ENCODE data around the gene NAA15.
"Not testable (repeated sequence)": the region's sequence is repeated elsewhere in the genome, so short reads cannot be mapped to it uniquely, and the experiment has no call there.

The NAA15 gene

GRCh38 chr4:139317635-139318034, 16.3 kb downstream of the NAA15 start:
- H3K27me3 ChIP-seq (ENCODE audit: control insufficient read depth, low read length) = no peaks in the 10 kb centered on the region
- H3K9me3 ChIP-seq (ENCODE audit: control insufficient read depth, insufficient read depth, low read length) = peaks cover 4% of the 10 kb centered on the region; the same call in 1 of the 2 replicates
- peaks cover 47% of the 10 kb centered on the region for H3K36me3 ChIP-seq (ENCODE audit: control insufficient read depth, low read length)
- H3K4me2 ChIP-seq (ENCODE audit: low read length) = no peak overlapping the region
- H4K20me1 ChIP-seq (ENCODE audit: control insufficient read depth, insufficient read depth, low read depth, low read length) = peaks cover 15% of the 10 kb centered on the region; the same call in 1 of the 2 replicates
- peaks cover 100% of the 10 kb centered on the region for H3K79me2 ChIP-seq (ENCODE audit: control insufficient read depth, low read length)
- peaks cover 9% of the 10 kb centered on the region for H3F3A ChIP-seq (ENCODE audit: control insufficient read depth, insufficient read depth)
- H3K9me2 ChIP-seq (replicated peaks; ENCODE audit: control insufficient read depth, low read length) = no peaks in the 10 kb centered on the region
- H3K4me3 ChIP-seq (ENCODE audit: low read length) = no peak overlapping the region
- peaks cover 47% of the 10 kb centered on the region for H3K4me1 ChIP-seq (ENCODE audit: control insufficient read depth, low read length)
- TF ChIP-seq CTCF (IDR thresholded peaks at IDR 0.05; ENCODE audit: low read depth, low read length, poor library complexity, severe bottlenecking) (no peak), EZH2phosphoT487 (IDR thresholded peaks at IDR 0.05; ENCODE audit: borderline replicate concordance, low read length) (no peak)
- H3K27ac ChIP-seq (ENCODE audit: low read depth, low read length) = no peak overlapping the region

GRCh38 chr4:139319571-139319970, 18.3 kb downstream of the NAA15 start:
- H3K4me1 ChIP-seq (ENCODE audit: control insufficient read depth, low read length) = peaks cover 38% of the 10 kb centered on the region
- H3K36me3 ChIP-seq (ENCODE audit: control insufficient read depth, low read length) = peaks cover 32% of the 10 kb centered on the region
- H3F3A ChIP-seq (ENCODE audit: control insufficient read depth, insufficient read depth) = peaks cover 3% of the 10 kb centered on the region; the same call in 1 of the 2 replicates
- no peak overlapping the region for H3K4me2 ChIP-seq (ENCODE audit: low read length)
- no peak overlapping the region for H3K27ac ChIP-seq (ENCODE audit: low read depth, low read length)
- no peaks in the 10 kb centered on the region for H3K27me3 ChIP-seq (ENCODE audit: control insufficient read depth, low read length)
- TF ChIP-seq EZH2phosphoT487 (IDR thresholded peaks at IDR 0.05; ENCODE audit: borderline replicate concordance, low read length) = no peak
- no peak for TF ChIP-seq CTCF (IDR thresholded peaks at IDR 0.05; ENCODE audit: low read depth, low read length, poor library complexity, severe bottlenecking)
- no peaks in the 10 kb centered on the region for H3K9me2 ChIP-seq (replicated peaks; ENCODE audit: control insufficient read depth, low read length)
- H3K9me3 ChIP-seq (ENCODE audit: control insufficient read depth, insufficient read depth, low read length) = peaks cover 4% of the 10 kb centered on the region; the same call in 1 of the 2 replicates
- peaks cover 100% of the 10 kb centered on the region for H3K79me2 ChIP-seq (ENCODE audit: control insufficient read depth, low read length)
- no peak overlapping the region for H3K4me3 ChIP-seq (ENCODE audit: low read length)
- H4K20me1 ChIP-seq (ENCODE audit: control insufficient read depth, insufficient read depth, low read depth, low read length) = peaks cover 14% of the 10 kb centered on the region; the same call in 1 of the 2 replicates

- H4K20me1 ChIP-seq (ENCODE audit: control insufficient read depth, insufficient read depth, low read depth, low read length) = peaks cover 20% of the 10 kb centered on the region; the same call in 1 of the 2 replicates
- H3K27ac ChIP-seq (ENCODE audit: low read depth, low read length); H3K4me3 ChIP-seq (ENCODE audit: low read length); H3K27me3 ChIP-seq (ENCODE audit: control insufficient read depth, low read length); H3K9me3 ChIP-seq (ENCODE audit: control insufficient read depth, insufficient read depth, low read length); H3K9me2 ChIP-seq (replicated peaks; ENCODE audit: control insufficient read depth, low read length); H3K4me2 ChIP-seq (ENCODE audit: low read length); H3F3A ChIP-seq (ENCODE audit: control insufficient read depth, insufficient read depth): not testable (repeated sequence)
- H3K4me1 ChIP-seq (ENCODE audit: control insufficient read depth, low read length) = peaks cover 18% of the 10 kb centered on the region
- H3K36me3 ChIP-seq (ENCODE audit: control insufficient read depth, low read length) = peaks cover 30% of the 10 kb centered on the region
- peaks cover 100% of the 10 kb centered on the region for H3K79me2 ChIP-seq (ENCODE audit: control insufficient read depth, low read length)
These were observed 20.8 kb downstream of the NAA15 start for GRCh38 chr4:139322070-139322469.

GRCh38 chr4:139322541-139322940, 21.2 kb downstream of the NAA15 start:
- Histone ChIP-seq H4K20me1 (ENCODE audit: control insufficient read depth, insufficient read depth, low read depth, low read length) (peaks cover 20% of the 10 kb centered on the region; the same call in 1 of the 2 replicates), H3K4me1 (ENCODE audit: control insufficient read depth, low read length) (peaks cover 16% of the 10 kb centered on the region), H3K79me2 (ENCODE audit: control insufficient read depth, low read length) (peaks cover 100% of the 10 kb centered on the region), H3K36me3 (ENCODE audit: control insufficient read depth, low read length) (peaks cover 30% of the 10 kb centered on the region)
- not testable (repeated sequence) for H3K27ac ChIP-seq (ENCODE audit: low read depth, low read length); H3K9me3 ChIP-seq (ENCODE audit: control insufficient read depth, insufficient read depth, low read length); H3K4me2 ChIP-seq (ENCODE audit: low read length); H3K27me3 ChIP-seq (ENCODE audit: control insufficient read depth, low read length); H3K4me3 ChIP-seq (ENCODE audit: low read length); H3F3A ChIP-seq (ENCODE audit: control insufficient read depth, insufficient read depth); H3K9me2 ChIP-seq (replicated peaks; ENCODE audit: control insufficient read depth, low read length)
